ENCODE measurements around the gene HGFAC.
"Not testable (repeated sequence)": the region's sequence is repeated elsewhere in the genome, so short reads cannot be mapped to it uniquely, and the experiment has no call there.

The HGFAC gene

DNA sequence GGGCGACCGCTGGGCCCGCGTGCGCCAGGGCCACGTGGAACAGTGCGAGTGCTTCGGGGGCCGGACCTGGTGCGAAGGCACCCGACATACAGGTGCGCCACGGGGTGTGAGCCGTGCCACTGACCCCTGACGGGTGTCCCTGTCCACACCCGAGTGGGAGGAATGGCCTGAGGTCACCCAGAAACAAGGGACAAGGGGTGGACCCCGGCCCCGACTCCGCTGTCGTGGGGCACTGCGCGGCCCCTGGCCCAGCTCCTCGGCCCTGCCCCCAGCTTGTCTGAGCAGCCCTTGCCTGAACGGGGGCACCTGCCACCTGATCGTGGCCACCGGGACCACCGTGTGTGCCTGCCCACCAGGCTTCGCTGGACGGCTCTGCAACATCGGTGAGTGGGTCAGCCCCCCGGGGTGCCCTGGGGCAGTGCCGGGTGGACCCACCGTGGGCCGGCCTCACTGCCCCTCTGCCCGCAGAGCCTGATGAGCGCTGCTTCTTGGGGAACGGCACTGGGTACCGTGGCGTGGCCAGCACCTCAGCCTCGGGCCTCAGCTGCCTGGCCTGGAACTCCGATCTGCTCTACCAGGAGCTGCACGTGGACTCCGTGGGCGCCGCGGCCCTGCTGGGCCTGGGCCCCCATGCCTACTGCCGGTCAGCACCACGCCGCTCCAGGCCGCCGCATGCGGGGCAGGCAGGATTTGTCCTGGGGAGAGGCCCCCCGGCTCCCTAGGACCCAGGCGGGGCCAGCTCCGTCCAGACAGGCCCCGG is 2.8 kb downstream of the HGFAC start:
- no peak for DNase-seq

- DNase-seq = no peak
Measured at GRCh38 chr4:3445111-3445820, 3.5 kb downstream of the HGFAC start.

DNA sequence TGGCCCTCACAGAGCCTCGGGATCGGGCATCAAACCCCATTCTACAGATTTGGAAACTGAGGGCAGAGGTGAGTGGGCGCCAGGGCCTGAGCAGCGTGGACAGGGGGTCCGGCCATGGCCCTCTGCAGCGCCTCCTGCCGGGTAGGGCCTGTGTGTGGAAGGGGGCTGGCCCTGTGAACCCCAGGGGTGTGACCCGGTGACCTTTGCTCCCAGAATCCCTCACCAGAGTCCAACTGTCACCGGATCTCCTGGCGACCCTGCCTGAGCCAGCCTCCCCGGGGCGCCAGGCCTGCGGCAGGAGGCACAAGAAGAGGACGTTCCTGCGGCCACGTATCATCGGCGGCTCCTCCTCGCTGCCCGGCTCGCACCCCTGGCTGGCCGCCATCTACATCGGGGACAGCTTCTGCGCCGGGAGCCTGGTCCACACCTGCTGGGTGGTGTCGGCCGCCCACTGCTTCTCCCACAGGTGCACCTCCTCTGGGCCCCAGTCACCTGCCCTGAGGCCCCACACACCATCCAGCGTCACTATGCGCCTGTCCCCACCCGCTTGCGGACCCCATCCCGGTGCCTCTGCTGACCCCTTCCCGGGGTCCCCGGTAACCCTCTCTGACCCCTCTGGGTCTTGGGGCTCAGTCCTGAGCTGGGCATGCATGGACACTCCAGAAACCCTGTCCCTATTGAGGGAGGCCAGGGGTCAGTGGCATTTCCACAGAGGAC is 4.2 kb downstream of the HGFAC start:
- DNase-seq = no peak

DNA sequence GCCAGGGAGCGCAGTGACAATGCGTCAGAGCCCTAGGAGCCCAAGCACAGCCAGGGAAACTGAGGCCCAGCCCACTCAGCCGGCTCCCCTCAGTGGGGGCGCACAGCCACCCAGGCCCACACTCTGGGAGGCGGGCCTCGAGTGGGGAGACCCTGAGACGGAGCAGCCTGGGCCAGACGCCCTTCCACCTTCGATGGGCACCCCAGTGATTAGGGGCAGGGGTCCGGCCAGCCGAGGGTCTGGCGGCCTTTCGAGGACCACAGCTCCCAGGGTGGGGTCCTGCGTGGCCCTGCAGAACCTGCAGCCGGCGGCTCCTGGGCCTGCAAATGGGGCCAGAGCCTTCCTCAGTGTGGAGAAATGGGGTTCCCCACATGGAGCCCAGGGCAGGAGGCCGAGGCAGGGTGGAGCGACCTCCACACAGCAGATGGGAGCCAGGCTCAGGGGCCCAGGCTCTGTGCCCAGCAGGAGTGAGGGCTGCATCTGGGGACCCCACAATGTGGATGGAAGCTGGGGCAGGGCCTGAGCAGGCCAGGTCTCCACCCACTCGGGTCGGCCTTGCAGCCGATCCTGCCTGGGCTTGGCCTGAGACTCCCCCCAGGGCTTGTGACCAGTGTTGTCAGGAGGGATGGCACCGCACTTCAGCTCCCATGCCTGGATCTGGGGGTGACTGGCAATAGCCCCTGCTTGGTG is 5.0 kb downstream of the HGFAC start:
- no peak for DNase-seq

- DNase-seq = no peak
Measured at GRCh38 chr4:3447431-3448395, 5.9 kb downstream of the HGFAC start.

- no peak for DNase-seq
Measured at GRCh38 chr4:3449047-3449573, 7.3 kb downstream of the HGFAC start.

DNA sequence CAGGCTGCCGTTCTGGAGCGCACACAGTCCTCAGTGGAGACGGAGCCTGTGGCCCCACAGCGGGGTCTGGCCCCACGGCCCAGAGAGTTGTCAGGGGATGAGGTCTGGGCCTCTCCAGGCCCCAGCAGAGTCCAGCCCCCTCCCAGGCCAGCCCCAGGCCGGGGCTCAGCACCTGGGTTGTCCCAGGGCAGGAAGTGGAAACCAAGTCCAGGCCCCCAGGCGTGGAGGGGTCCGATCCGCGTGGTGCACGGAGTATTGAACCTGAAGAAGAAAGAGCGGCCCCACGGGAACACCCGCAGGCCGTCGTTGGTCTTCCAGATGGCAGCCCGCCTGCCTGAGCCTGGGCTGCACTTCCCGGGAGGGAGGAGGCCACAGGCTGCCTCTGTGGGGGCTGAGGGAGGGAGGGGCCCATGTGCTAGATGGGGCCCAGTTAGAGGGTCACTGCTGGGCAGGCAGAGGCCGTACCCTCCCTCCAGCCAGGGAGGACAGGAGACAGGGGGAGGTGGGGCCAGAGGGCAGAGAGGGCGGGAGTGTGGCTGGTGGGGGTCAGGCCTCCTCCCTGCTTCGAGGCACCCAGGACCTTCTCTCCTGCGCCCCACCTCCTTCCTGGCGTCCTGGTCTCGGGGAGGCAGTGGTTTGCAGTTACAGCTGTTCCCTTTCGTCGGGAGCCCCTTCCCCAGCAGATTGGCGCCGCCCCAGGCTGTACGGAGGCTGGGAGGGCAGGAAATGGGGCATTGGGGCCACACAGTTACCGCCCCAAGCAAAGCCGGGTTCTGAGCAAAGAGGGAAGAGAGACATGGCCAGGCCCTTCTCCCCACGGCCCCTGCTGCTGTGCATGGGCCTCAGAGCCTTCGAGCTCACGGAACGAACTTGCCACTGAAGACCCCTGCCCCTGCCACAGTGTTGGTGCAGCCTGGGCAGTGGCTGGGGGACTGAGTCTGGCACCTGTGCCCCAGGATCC is 8.1 kb downstream of the HGFAC start:
- DNase-seq = no peak

DNA sequence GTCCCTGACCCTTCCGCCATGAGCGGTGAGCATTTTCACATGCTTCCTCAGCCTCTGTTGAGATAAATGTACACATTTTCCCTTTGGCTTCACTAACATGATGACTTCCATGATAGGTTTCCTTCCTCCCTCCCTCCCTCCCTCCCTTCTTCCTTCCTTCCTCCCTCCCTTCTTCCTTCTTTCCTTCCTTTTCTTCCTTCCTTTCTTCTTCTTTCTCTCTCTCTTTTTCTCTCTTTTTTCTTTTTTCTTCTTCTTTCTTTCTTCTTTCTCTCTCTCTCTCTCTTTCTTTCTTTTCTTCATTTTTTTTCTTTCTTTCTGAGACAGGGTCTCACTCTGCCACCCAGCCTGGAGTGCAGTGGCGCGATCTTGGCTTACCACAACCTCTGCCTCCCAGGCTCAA is 8.9 kb downstream of the HGFAC start:
- DNase-seq = no peak

DNA sequence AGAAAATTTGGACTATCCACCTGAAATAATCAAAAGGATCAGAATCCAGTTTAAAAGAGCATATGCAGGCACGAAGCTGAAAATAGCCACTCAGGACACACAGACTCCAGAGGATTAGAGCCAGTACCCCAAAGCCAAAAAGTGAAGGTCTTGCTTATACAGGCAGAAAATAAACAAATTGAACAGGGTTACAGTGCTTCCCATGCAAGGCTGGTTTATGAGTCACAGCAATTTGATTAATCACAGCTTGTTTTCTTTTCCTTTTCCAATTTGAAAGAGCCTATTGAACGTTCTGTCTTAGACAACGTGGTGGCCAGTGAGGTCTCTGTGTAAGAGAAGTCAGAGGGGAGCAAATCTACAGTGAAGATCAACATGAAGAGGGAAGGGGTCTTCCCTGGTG is 10.2 kb downstream of the HGFAC start:
- DNase-seq = no peak

- DNase-seq = no peak
Measured at GRCh38 chr4:3452376-3452775, 10.6 kb downstream of the HGFAC start.

DNA sequence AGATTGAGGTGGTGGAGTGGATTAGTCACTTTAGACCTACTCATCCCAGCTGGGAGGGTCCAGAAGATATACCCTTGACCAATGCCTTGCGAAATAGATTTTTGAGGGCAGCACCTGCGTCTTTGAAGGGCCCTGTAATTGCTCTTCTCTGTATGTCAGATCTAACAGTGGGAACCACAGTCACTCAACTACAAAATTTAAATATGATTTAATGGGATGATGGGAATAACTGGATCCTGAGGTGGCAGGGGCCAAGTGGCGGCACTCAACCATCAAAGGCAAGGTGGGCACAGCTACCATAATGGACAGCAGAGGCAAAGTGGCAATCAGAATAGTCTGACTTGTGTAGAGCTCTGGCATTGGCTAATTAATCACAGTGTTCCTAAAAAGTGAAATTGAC is 13.8 kb downstream of the HGFAC start:
- not testable (repeated sequence) for DNase-seq

- DNase-seq = no peak
Measured at GRCh38 chr4:3458371-3458770, 16.6 kb downstream of the HGFAC start.

DNA sequence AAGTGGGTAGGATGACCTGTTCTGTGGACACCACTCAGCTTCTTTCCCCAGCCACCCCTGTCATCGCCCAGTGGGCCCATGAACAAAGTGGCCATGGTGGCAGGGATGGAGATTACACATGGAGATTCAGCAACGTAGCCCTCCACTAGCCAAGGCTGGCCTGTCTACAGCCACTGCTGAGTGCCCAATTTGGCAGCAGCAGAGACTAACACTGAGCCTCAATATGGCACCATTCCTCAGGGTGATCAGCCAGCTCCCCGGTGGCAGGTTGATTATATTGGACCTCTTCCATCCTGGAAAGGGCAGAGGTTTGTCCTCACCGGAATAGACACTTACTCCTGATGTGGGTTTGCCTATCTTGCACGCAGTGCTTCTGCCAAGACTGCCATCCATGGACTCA is 17.4 kb downstream of the HGFAC start:
- DNase-seq = not testable (repeated sequence)

DNA sequence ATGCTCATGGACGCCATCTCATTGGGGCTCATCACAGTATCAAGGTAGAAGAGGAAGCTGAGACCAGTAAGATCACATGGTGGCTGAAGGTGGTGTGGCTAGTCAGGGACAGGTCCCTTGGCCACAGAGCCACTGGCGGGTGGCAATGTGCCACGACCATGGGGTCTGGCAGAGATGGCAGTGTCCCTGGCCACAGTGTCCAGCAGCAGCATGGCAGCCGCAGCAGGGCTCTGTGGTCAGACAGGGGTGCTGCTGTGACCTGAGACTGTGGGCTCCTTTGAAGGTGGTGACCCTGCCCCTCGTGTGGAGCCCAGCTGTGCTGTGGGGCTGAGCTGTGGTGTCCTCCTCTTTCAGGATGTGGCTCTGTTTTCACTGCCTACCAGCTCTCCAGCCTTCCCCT is 19.2 kb downstream of the HGFAC start:
- DNase-seq = no peak

GRCh38 chr4:3461515-3462291 is 19.9 kb downstream of the HGFAC start:
- DNase-seq = no peak

GRCh38 chr4:3462321-3462789 is 20.6 kb downstream of the HGFAC start:
- DNase-seq = no peak

DNA sequence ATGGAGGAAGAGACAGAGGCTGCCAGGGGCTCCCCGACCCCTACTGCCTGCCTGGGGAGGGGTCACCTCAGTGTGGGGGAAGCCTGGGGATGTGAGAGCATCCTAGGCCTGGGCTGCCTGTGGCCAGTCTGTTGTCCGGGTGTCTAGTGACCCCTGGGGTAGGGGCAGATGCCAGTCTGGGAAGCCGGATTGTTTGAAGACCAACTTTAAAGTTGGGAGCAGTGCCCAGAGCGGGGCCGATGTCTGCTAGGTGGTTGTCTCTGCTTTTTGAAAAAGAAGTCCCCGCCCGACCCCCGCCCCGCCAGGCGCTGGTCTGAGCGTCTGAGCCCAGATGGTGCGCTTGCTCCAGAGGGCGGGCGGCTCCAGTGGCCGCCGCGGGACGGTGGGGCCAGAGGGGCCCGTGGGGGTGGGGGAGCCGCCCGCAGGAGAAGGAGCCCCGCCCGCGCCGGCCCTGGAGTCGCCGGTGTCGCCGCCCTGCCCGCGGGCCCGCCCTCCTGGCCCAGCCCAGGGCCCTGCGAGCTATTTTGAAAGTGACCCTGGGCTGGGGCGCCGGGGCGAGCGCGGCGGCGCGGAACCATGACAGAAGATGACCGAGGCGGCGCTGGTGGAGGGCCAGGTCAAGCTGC is 21.1 kb downstream of the HGFAC start, which contains the start of gene DOK7:
Gene DOK7 (plus strand): TSS at position 517 of the 626 bp plus-strand sequence. CDS start 70 bp downstream, at position 587.
- DNase-seq = no peak

DNA sequence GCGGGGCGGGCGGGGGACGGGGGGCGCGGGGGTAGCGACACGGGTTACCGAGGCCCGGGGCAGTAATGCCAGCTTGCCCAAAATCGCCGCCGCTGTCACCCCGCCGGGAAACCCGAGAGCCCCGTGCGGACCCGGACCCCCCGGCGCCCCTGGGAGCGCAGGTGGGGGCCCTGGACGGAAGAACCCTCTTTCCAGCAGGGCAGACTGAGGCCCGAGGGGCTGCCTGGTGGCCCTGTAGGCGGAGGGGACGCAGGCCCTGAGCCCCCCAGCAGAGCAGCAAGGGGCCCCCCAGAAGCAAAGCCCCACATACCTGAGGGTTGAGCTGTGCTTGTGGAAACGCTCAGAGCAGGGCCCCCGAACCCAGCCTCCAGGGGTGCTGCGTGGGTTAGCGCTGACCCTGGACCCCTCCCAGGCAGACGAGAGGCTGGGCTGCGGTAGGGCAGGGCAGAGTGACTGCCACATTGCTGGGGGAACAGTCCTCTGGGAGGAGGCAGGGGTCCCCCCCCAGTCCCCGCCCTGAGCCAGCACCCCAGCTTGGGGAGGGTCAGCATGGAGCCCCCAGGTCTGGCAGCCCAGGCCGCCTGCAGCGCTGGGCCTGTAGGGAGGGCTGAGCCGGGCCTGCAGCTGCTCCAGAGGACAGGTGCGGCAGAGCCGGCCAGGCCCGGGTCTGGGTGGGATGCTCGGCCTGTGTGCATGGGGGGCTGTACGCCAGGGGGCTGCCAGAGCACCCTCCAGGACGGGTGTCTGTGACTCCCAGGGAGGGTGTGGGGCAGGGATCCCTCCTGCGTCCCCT is 22.0 kb downstream of the HGFAC start:
- DNase-seq = no peak

Measured in NCI-H446 treated with DMSO at 0.1 percent for 48 hours (cell line).